Endothelial cell of umbilical vein (primary cell): Measurements from ENCODE around the gene PEX5L. TPM values are rescaled to one million over a fixed set of nuclear protein-coding genes. Genes with fewer than 3 reads are reported as not detected.

ENCODE experiments used
- BruUV-seq: library from RNA; stranded (reverse); fragments of 400-500 nt; replicated peaks from 2 replicates; lab custom pipeline; 2021; lab: Mats Ljungman, UMichigan
- CTCF ChIA-PET: fragments of 300-600, 350-600 bp; sonication (Branson Sonifier 250); formaldehyde crosslinking; loops from one replicate; lab custom pipeline; 2021; ENCODE audit warnings: antibody characterized with exemption, inconsistent platforms; lab: Charles Lee
- POLR2A ChIA-PET: fragments of 300-600, 350-600 bp; sonication (Branson Sonifier 250); formaldehyde crosslinking; loops from one replicate; lab custom pipeline; 2021; ENCODE audit warnings: antibody characterized with exemption, inconsistent platforms; lab: Charles Lee
- DNase-seq: peaks from one replicate; pipeline ENCODE4 v3.0.0-alpha.2; 2011; ENCODE audit warnings: low read depth, low spot score
- FAIRE-seq: peaks from 2 replicates; lab custom pipeline; 2011; peaks lifted over from hg19 to GRCh38; lab: Jason Lieb, UNC
- H2AFZ ChIP-seq: 2 replicates; pipeline ENCODE4 v1.6.0; 2012; ENCODE audit warnings: low read depth, low read length, control low read depth, inconsistent platforms
- H3K27ac ChIP-seq: 2 replicates; pipeline ENCODE4 v1.5.1; 2011; ENCODE audit warnings: low read depth, mild to moderate bottlenecking, control low read depth, low read length, moderate library complexity; ENCODE audit not compliant: insufficient read depth
- H3K27me3 ChIP-seq, 2 experiments: 2 replicates each; pipeline versions ENCODE4 v1.6.0 to v1.6.1; 2011; ENCODE audit warnings: low read length in 2 of 2, mixed read lengths in 1 of 2; ENCODE audit not compliant: control insufficient read depth in 2 of 2, insufficient read depth in 2 of 2
- H3K36me3 ChIP-seq, 2 experiments: 2 replicates in 1 of 2; 3 replicates in 1 of 2; pipeline ENCODE4 v1.5.1; 2011; ENCODE audit warnings: low read length in 2 of 2, mild to moderate bottlenecking in 1 of 2, moderate library complexity in 1 of 2; ENCODE audit not compliant: control insufficient read depth in 2 of 2, insufficient read depth in 2 of 2; ENCODE audit errors: extremely low read depth in 1 of 2
- H3K4me1 ChIP-seq: 3 replicates; pipeline ENCODE4 v1.5.1; 2011; ENCODE audit warnings: mild to moderate bottlenecking, low read length; ENCODE audit not compliant: control insufficient read depth, insufficient read depth; ENCODE audit errors: extremely low read depth
- H3K4me2 ChIP-seq: 2 replicates; pipeline ENCODE4 v1.6.1; 2011; ENCODE audit warnings: low read length, control low read depth, mixed read lengths; ENCODE audit not compliant: insufficient read depth
- H3K4me3 ChIP-seq, 3 experiments: fragments of 200-600 bp in 1 of 3; sonication (generic), shearing (Covaris generic) in 1 of 3; replicated peaks in 1 of 3; 2 replicates each; pipeline ENCODE4 v1.5.1; 2011 to 2016; ENCODE audit warnings: control low read depth in 3 of 3, low read length in 3 of 3, mild to moderate bottlenecking in 2 of 3, inconsistent platforms in 1 of 3, low read depth in 1 of 3, moderate library complexity in 1 of 3; ENCODE audit not compliant: insufficient read depth in 1 of 3
- H3K79me2 ChIP-seq: 2 replicates; pipeline ENCODE4 v1.6.0; 2012; ENCODE audit warnings: low read length, inconsistent platforms; ENCODE audit not compliant: control insufficient read depth, insufficient read depth
- H3K9ac ChIP-seq: replicated peaks from 2 replicates; pipeline ENCODE3; 2011; ENCODE audit warnings: low read length, control low read depth; ENCODE audit not compliant: insufficient read depth; ENCODE audit errors: extremely low read depth
- H3K9me1 ChIP-seq: replicated peaks from 3 replicates; pipeline ENCODE4 v1.6.0; 2011; ENCODE audit warnings: mild to moderate bottlenecking, low read length; ENCODE audit not compliant: control insufficient read depth, insufficient read depth; ENCODE audit errors: extremely low read depth
- H3K9me3 ChIP-seq: replicated peaks from 2 replicates; pipeline ENCODE4 v1.5.1; 2012; ENCODE audit warnings: low read length, inconsistent platforms; ENCODE audit not compliant: control insufficient read depth, insufficient read depth
- H4K20me1 ChIP-seq: replicated peaks from 2 replicates; pipeline ENCODE3; 2011; ENCODE audit warnings: mild to moderate bottlenecking, low read length; ENCODE audit not compliant: control insufficient read depth, insufficient read depth; ENCODE audit errors: extremely low read depth
- CTCF ChIP-seq, 2 donors: IDR thresholded peaks; 1 replicate in 1 of 2; 2 replicates in 1 of 2; pipeline ENCODE4 v1.5.1; 2011; ENCODE audit warnings: low read length in 2 of 2, mild to moderate bottlenecking in 2 of 2, moderate library complexity in 2 of 2, control low read depth in 1 of 2, inconsistent platforms in 1 of 2, low read depth in 1 of 2; ENCODE audit not compliant: insufficient read depth in 1 of 2; ENCODE audit errors: extremely low read depth in 1 of 2
- EZH2 ChIP-seq: IDR thresholded peaks from 2 replicates; pipeline ENCODE4 v1.6.1; 2012; ENCODE audit warnings: borderline replicate concordance, low read depth, mild to moderate bottlenecking, moderate library complexity, low read length, inconsistent platforms; ENCODE audit not compliant: severe bottlenecking
- FOS ChIP-seq: IDR thresholded peaks from 2 replicates; pipeline ENCODE4 v1.6.1; 2011; ENCODE audit warnings: mild to moderate bottlenecking, low read length, moderate library complexity, borderline replicate concordance; ENCODE audit not compliant: insufficient read depth
- GATA2 ChIP-seq: IDR thresholded peaks from 2 replicates; pipeline ENCODE4 v1.7.0; 2011; ENCODE audit warnings: low read depth, mild to moderate bottlenecking, moderate library complexity, mixed read lengths, low read length; ENCODE audit not compliant: insufficient read length, insufficient read depth
- JUN ChIP-seq: IDR thresholded peaks from 2 replicates; pipeline ENCODE4 v1.6.1; 2011; ENCODE audit warnings: borderline replicate concordance, low read depth; ENCODE audit not compliant: insufficient read length, insufficient read depth
- MAX ChIP-seq: IDR thresholded peaks from 2 replicates; pipeline ENCODE4 v1.6.1; 2011; ENCODE audit not compliant: insufficient read depth, insufficient read length
- MYC ChIP-seq: IDR thresholded peaks from one replicate; pipeline ENCODE4 v1.6.1; 2011; ENCODE audit warnings: mild to moderate bottlenecking, low read depth, low read length
- POLR2A ChIP-seq: IDR thresholded peaks from 2 replicates; pipeline ENCODE4 v1.6.1; 2012; ENCODE audit warnings: low read depth, mild to moderate bottlenecking, control low read depth, low read length
- POLR2AphosphoS5 ChIP-seq: IDR thresholded peaks from 2 replicates; pipeline ENCODE4 v1.6.1; 2012; ENCODE audit warnings: low read depth, mild to moderate bottlenecking, control low read depth, low read length, moderate library complexity; ENCODE audit not compliant: insufficient read depth
- dilution Hi-C: fragments of 300-500 bp; cut with MboI; formaldehyde crosslinking; loops from one replicate; pipeline ENCODE4 v1.15.0; 2019; ENCODE audit warnings: low sequenced_read_pairs; ENCODE audit not compliant: extremely low pct_ligation_motif_present
- intact Hi-C: fragments of 100-400 bp; cut with micrococcal nuclease; formaldehyde crosslinking; loops from one replicate; pipeline ENCODE4 v1.10.0; 2022
- polyA plus RNA-seq, 4 experiments: library from polyadenylated mRNA; depleted of rRNA in 3 of 4; stranded (reverse) in 3 of 4; unstranded in 1 of 4; fragments of >200 nt; gene quantifications; 2 replicates each; pipeline versions ENCODE4 v1.2.1 to v1.2.3, GENCODE V29; 2011 to 2012; ENCODE audit warnings: missing spikeins in 1 of 4
- total RNA-seq: library from RNA; stranded (reverse); gene quantifications from 2 replicates; pipeline ENCODE4 v1.2.3, GENCODE V29; 2021

PEX5L gene
- total and polyA plus RNA-seq, 2 donors (not counting 3 experiments of a cell fraction or from before 2014, with no cell fraction given): not detected

GRCh38 chr3:180059356-180059755, 22.6 kb upstream of the PEX5L start:
- Histone ChIP-seq H3K4me1 (no peaks in the 10 kb centered on the region), H4K20me1 (no peaks in the 10 kb centered on the region), H3K9me3 (no peaks in the 10 kb centered on the region), H3K4me2 (no peak overlapping the region), H3K4me3 (no peak overlapping the region), H3K9ac (no peak overlapping the region), H3K36me3 (no peaks in the 10 kb centered on the region), H3K9me1 (peaks cover 2% of the 10 kb centered on the region), H3K27me3 (no peaks in the 10 kb centered on the region), H3K27ac (no peak overlapping the region), H3K79me2 (no peaks in the 10 kb centered on the region), H2AFZ (no peak overlapping the region)
- ChIA-PET POLR2A (no interaction called here), CTCF (no interaction called here)
- FAIRE-seq (no peak), DNase-seq (no peak)
- intact Hi-C loops (no loop called here), dilution Hi-C loops (no loop called here)
- no TSS peak for BruUV-seq
- TF ChIP-seq GATA2: no peak
- TF ChIP-seq JUN: no peak
- no peak for TF ChIP-seq CTCF (IDR thresholded peaks at IDR 0.05; ENCODE audit: extremely low read depth in 1 of 2, insufficient read depth in 1 of 2, low read depth in 1 of 2, low read length in 2 of 2)
- TF ChIP-seq POLR2AphosphoS5: no peak
- no peak for TF ChIP-seq FOS
- no peak for TF ChIP-seq POLR2A
- TF ChIP-seq MYC: no peak
- TF ChIP-seq EZH2: no peak
- no peak for TF ChIP-seq MAX
